ENCODE results near the gene LYRM9. TPM values are rescaled to one million over a fixed set of nuclear protein-coding genes. Genes with fewer than 3 reads are reported as not detected.

The LYRM9 gene
- total and polyA plus RNA-seq, 11 donors = 3.9 to 25.2 (median 9.7) TPM

DNA sequence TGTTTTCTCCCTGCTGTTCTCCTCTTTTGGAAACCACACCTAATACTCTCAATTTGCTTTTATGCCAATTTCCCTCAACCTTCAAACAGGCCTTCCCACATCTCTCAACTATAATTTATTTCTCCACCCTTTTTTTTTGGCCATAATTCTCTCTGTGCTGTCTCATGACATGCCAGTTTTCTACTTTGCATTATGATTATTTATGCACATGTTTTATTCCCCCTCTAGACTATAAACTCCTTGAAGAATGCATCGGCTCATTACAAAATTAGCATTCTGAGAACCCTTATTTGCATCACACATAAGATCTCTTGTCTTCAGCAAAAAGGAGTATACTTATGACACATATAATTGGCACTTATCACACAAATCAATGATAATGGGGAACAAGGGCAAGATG is 10.9 kb upstream of the LYRM9 start:
- Histone ChIP-seq H3K4me1 (no peaks in the 10 kb centered on the region), H3K27me3 (peaks cover 0 to 3% (median 0%) of the 10 kb centered on the region in 9 donors), H3K9me3 (no peaks in the 10 kb centered on the region), H3K4me3 (no peak overlapping the region), H3K36me3 (no peaks in the 10 kb centered on the region), H3K27ac (no peak overlapping the region)
- ATAC-seq (no peak), DNase-seq (no peak)
- intact Hi-C loops (cut with DNase I) = no loop called here
- TF ChIP-seq, protein P1, sequence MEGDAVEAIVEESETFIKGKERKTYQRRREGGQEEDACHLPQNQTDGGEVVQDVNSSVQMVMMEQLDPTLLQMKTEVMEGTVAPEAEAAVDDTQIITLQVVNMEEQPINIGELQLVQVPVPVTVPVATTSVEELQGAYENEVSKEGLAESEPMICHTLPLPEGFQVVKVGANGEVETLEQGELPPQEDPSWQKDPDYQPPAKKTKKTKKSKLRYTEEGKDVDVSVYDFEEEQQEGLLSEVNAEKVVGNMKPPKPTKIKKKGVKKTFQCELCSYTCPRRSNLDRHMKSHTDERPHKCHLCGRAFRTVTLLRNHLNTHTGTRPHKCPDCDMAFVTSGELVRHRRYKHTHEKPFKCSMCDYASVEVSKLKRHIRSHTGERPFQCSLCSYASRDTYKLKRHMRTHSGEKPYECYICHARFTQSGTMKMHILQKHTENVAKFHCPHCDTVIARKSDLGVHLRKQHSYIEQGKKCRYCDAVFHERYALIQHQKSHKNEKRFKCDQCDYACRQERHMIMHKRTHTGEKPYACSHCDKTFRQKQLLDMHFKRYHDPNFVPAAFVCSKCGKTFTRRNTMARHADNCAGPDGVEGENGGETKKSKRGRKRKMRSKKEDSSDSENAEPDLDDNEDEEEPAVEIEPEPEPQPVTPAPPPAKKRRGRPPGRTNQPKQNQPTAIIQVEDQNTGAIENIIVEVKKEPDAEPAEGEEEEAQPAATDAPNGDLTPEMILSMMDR (IDR thresholded peaks at IDR 0.05) = no peak
- no peak for TF ChIP-seq POLR2A (IDR thresholded peaks at IDR 0.05)
- 92 to 94% (median 93%) methylated on average over 1 of the region's 1 CpG for WGBS, 4 donors

GRCh38 chr17:27899525-27899924 is 6.4 kb upstream of the LYRM9 start:
- no peak for DNase-seq
- intact Hi-C loops (cut with DNase I) = loop anchor here in 6 of 10 donors (5.0 to 10.0 kb wide), 8 partner anchors 143 to 355 kb away; partner anchors contain the start of gene NLK (in 4 of the 6)
- Histone ChIP-seq H3K27ac (no peak overlapping the region), H3K4me3 (no peak overlapping the region), H3K36me3 (no peaks in the 10 kb centered on the region), H3K9me3 (no peaks in the 10 kb centered on the region), H3K27me3 (no peaks in the 10 kb centered on the region), H3K4me1 (no peaks in the 10 kb centered on the region)
- WGBS, 4 donors = 85 to 90% (median 88%) methylated on average over 3 of the region's 3 CpGs
- TF ChIP-seq POLR2A (IDR thresholded peaks at IDR 0.05) = no peak
- TF ChIP-seq, protein P1 (IDR thresholded peaks at IDR 0.05) = no peak
- no peak for ATAC-seq

GRCh38 chr17:27898096-27898495 is 4.9 kb upstream of the LYRM9 start:
- intact Hi-C loops (cut with DNase I) = loop anchor here in 6 of 10 donors (5.0 to 10.0 kb wide), 8 partner anchors 144 to 357 kb away; partner anchors contain the start of gene NLK (in 4 of the 6)
- DNase-seq = no peak
- no peaks in the 10 kb centered on the region for H3K27me3 ChIP-seq
- H3K27ac ChIP-seq = no peak overlapping the region
- H3K36me3 ChIP-seq = no peaks in the 10 kb centered on the region
- peaks cover 0 to 12% (median 0%) of the 10 kb centered on the region in 12 donors for H3K4me1 ChIP-seq
- no peaks in the 10 kb centered on the region for H3K9me3 ChIP-seq
- TF ChIP-seq, protein P1 (IDR thresholded peaks at IDR 0.05) = no peak
- TF ChIP-seq POLR2A (IDR thresholded peaks at IDR 0.05) = no peak
- no peak overlapping the region for H3K4me3 ChIP-seq
- no peak for ATAC-seq

DNA sequence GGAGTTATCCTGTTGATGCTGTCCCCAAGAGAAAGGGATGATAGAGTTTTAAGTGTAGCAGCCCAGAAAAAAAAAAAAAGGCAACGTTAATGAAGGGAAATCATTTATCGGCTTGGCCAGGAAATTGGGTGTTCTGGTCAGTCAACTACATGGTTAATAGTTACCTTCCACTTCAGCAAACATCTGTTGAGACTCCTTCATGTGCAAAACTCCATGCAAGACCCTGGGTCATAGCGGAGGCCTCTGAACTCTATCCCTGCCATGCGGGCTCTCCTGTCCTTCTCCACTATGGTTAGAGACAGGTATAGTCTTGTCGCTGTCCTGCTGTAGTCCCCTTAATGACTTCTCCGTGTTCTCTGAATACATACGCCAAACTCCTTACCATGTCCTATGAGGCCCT is 3.5 kb upstream of the LYRM9 start:
- Histone ChIP-seq H3K27me3 (no peaks in the 10 kb centered on the region), H3K4me1 (peaks cover 0 to 18% (median 7%) of the 10 kb centered on the region in 12 donors), H3K4me3 (no peak overlapping the region), H3K9me3 (no peaks in the 10 kb centered on the region), H3K36me3 (no peaks in the 10 kb centered on the region), H3K27ac (no peak overlapping the region)
- DNase-seq (no peak), ATAC-seq (no peak)
- no peak for TF ChIP-seq POLR2A (IDR thresholded peaks at IDR 0.05)
- 80 to 85% (median 81%) methylated on average over 7 of the region's 7 CpGs for WGBS, 4 donors
- intact Hi-C loops (cut with DNase I) = loop anchor here in 6 of 10 donors (5.0 to 10.0 kb wide), 8 partner anchors 146 to 358 kb away; partner anchors contain the start of gene NLK (in 4 of the 6)

Measured in heart left ventricle (tissue), 16 donors.